ENCODE data around the gene RTL1. TPM values are rescaled to one million over a fixed set of nuclear protein-coding genes. Genes with fewer than 3 reads are reported as not detected.

RTL1 gene
- total RNA-seq, 4 donors from 2014 or later: 0.31 TPM; not detected in 3

DNA sequence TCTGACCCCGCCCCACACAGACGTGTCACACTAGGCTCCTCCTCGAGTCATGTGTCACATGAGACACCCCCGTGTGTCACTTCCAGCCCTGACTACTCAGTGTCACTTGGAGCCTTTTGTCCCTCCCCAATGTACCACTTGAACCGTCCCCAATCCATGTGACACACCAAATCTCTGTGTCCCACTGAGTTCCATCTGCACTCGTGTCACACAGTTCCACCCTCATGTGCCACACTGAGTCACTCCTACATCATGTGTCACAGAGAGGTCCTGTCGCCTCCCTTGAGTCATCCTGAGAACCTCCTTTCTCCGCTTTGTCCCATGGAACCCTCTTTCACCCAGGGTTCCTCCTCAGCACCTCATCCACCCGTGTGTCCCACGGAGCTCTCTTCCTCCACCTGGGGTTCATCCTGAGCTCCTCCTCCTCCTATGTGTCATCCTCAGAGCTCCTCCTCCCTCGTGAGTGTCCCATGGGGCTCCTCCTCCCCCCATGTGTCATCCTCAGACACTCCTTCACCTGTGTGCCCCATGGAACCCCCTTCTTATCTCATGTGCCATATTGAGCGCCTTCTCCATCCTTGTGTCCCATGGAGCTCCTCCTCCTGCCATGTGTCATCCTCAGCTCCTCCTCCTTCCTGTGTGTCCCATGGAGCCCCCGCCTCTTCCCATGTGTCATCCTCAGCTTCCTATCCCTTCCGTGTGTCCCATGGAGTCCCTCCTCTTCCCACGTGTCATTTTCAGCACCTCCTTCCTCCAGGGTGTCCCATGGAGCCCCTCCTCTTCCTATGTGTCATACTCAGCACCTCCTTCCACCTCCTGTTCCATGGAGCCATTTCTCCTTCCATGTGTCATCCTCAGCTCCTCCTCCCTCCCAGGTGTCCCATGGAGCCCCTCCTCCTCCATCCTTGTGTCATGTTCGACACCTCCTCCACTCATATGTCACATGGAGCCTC lies 32.0 kb downstream of the RTL1 start:
- Histone ChIP-seq H3K4me1 (no peaks in the 10 kb centered on the region), H3K36me3 (no peaks in the 10 kb centered on the region), H3K27ac (no peak overlapping the region), H3K27me3 (peaks cover 21% of the 10 kb centered on the region), H3K9me3 (no peaks in the 10 kb centered on the region), H3K4me3 (no peak overlapping the region)
- ATAC-seq: no peak
- TF ChIP-seq, protein P1, sequence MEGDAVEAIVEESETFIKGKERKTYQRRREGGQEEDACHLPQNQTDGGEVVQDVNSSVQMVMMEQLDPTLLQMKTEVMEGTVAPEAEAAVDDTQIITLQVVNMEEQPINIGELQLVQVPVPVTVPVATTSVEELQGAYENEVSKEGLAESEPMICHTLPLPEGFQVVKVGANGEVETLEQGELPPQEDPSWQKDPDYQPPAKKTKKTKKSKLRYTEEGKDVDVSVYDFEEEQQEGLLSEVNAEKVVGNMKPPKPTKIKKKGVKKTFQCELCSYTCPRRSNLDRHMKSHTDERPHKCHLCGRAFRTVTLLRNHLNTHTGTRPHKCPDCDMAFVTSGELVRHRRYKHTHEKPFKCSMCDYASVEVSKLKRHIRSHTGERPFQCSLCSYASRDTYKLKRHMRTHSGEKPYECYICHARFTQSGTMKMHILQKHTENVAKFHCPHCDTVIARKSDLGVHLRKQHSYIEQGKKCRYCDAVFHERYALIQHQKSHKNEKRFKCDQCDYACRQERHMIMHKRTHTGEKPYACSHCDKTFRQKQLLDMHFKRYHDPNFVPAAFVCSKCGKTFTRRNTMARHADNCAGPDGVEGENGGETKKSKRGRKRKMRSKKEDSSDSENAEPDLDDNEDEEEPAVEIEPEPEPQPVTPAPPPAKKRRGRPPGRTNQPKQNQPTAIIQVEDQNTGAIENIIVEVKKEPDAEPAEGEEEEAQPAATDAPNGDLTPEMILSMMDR (IDR thresholded peaks at IDR 0.05): no peak
- TF ChIP-seq POLR2AphosphoS5 (IDR thresholded peaks at IDR 0.05) (no peak), POLR2A (IDR thresholded peaks at IDR 0.05) (no peak), EP300 (IDR thresholded peaks at IDR 0.05) (no peak)
- 74 to 82% methylated on average over 10 to 13 of the region's 16 CpGs for WGBS, 2 donors (ENCODE audit: low coverage in 1 of 2)

- Histone ChIP-seq H3K27me3 (no peaks in the 10 kb centered on the region), H3K9me3 (no peaks in the 10 kb centered on the region), H3K27ac (no peak overlapping the region), H3K4me3 (no peak overlapping the region), H3K4me1 (no peaks in the 10 kb centered on the region), H3K36me3 (no peaks in the 10 kb centered on the region)
- ATAC-seq: no peak
- TF ChIP-seq, protein P1 (IDR thresholded peaks at IDR 0.05): no peak
- TF ChIP-seq EP300 (IDR thresholded peaks at IDR 0.05) (no peak), POLR2A (IDR thresholded peaks at IDR 0.05) (no peak), POLR2AphosphoS5 (IDR thresholded peaks at IDR 0.05) (no peak)
- 80 to 90% methylated on average over 6 of the region's 24 CpGs for WGBS, 2 donors (ENCODE audit: low coverage in 1 of 2)
These were observed 34.7 kb downstream of the RTL1 start for GRCh38 chr14:100868621-100869370.

DNA sequence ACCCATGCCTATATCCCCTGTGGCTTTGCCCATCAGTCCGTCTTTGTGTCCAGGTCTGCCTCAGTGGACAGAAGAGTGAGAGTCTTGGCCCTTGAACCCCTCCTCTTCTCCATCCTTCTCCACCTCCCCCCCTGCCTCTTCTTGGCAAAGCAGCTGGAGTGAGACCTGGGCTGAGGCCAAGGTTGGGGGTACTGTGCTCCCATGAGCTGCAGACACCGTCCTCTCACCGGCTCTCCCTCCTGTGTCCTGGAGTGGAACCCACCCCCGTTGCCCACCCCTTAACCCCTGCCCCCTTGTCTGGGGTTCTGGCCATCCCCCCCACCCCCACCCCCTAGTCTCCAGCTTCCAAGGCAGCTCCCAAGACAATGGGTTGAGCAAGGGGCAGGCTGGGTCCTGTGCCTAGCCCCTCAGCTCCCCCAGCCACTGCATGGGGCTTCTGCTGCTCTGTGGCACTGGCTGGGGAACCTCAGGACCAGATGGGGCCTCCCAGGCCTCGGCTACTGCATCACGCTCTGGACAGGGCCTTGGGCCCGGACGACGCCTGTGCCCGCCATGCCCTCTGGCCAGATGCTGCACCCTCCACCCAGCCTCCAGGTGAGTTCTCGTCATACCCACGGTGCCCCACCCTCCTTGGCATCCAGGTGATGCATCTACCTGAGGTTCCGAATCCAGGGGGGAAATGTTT lies 35.7 kb downstream of the RTL1 start:
- H3K27ac ChIP-seq: no peak overlapping the region
- H3K4me3 ChIP-seq: no peak overlapping the region
- no peaks in the 10 kb centered on the region for H3K9me3 ChIP-seq
- 93% methylated on average over 7 of the region's 13 CpGs; no CpG with 5 or more reads in 1 of the 2 donors for WGBS, 2 donors (ENCODE audit: low coverage in 1 of 2)
- no peaks in the 10 kb centered on the region for H3K4me1 ChIP-seq
- ATAC-seq: no peak
- H3K36me3 ChIP-seq: no peaks in the 10 kb centered on the region
- H3K27me3 ChIP-seq: no peaks in the 10 kb centered on the region
- TF ChIP-seq POLR2AphosphoS5 (IDR thresholded peaks at IDR 0.05) (no peak), POLR2A (IDR thresholded peaks at IDR 0.05) (no peak), EP300 (IDR thresholded peaks at IDR 0.05) (no peak)
- TF ChIP-seq, protein P1 (IDR thresholded peaks at IDR 0.05): no peak

- H3K4me3 ChIP-seq: no peak overlapping the region
- no peak for TF ChIP-seq POLR2AphosphoS5 (IDR thresholded peaks at IDR 0.05)
- TF ChIP-seq, protein P1 (IDR thresholded peaks at IDR 0.05): no peak
- TF ChIP-seq POLR2A (IDR thresholded peaks at IDR 0.05): no peak
- 80 to 88% methylated on average over 1 to 6 of the region's 18 CpGs for WGBS, 2 donors (ENCODE audit: low coverage in 1 of 2)
- H3K36me3 ChIP-seq: no peaks in the 10 kb centered on the region
- H3K27me3 ChIP-seq: no peaks in the 10 kb centered on the region
- no peak for ATAC-seq
- H3K4me1 ChIP-seq: no peaks in the 10 kb centered on the region
- H3K9me3 ChIP-seq: no peaks in the 10 kb centered on the region
- H3K27ac ChIP-seq: no peak overlapping the region
These were observed 36.6 kb downstream of the RTL1 start for GRCh38 chr14:100866666-100867630.

All from gastroesophageal sphincter (tissue), 4 donors.